SH-SY5Y (cell line): ENCODE data around the gene MAP7D3.

Experiments
- GATA2 ChIP-seq: IDR thresholded peaks from 2 replicates; pipeline ENCODE4 v1.6.1; 2011; ENCODE audit warnings: mild to moderate bottlenecking, low read depth, low read length
- GATA3 ChIP-seq: IDR thresholded peaks from 2 replicates; pipeline ENCODE4 v1.6.1; 2011; ENCODE audit warnings: low read depth, mild to moderate bottlenecking, low read length, moderate library complexity

DNA sequence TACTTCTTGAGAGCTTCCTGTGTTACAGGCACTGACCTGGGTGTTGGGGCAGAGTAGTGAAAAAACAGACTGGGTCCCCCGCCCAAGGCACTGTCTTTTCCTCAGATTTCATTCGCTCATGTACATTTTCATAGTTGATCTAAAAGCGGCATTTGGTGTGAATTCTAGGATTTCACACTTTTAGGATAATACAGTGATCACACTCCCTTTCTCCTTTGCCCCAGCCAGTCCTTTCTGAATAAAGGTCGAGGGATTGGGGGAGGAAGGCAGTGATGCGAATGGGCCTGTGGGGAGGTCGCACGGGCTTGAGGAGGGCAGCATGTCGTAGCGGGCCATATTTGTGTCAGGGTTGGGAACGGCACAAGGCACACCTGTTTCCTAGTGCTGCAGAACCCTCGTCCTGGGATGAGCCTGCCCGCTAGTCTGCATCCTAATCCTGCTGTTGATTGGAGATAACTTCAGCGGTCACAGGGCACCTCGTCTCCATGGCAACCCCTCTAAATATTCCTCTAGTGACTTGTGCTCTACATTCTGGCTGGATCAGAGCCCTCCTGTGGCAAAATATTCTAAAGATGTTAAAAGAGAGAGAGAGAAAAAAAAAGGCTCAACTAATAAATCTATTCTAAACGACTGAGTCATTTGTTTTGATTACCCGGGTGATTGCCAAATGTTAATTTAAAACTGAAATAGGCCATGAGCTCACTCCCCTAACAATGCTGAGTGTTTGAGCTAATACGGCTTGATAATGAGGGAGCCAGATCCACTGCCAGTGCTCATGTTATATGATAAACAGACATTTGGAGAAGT is 82.1 kb downstream of the MAP7D3 start:
- TF ChIP-seq GATA2 (peak; percentile 78), GATA3 (peak; percentile 18; the same call in 1 of the 2 replicates)
